H1 (cell line): ENCODE results near the gene HSD17B10. TPM values are rescaled to one million over a fixed set of nuclear protein-coding genes. Genes with fewer than 3 reads are reported as not detected.
A peak's percentile ranks its signal among the peaks of the same experiment; 100 is the strongest.

Experiments used
- CTCF ChIA-PET: fragments of 300-600 bp; sonication (Branson Sonifier 250); formaldehyde crosslinking; loops from one replicate; lab custom pipeline; 2021; ENCODE audit not compliant: partially characterized antibody; lab: Charles Lee
- POLR2A ChIA-PET: fragments of 300-600 bp; sonication (Branson Sonifier 250); formaldehyde crosslinking; loops from one replicate; lab custom pipeline; 2021; ENCODE audit warnings: inconsistent platforms; ENCODE audit not compliant: partially characterized antibody; lab: Charles Lee
- DNase-seq, 2 experiments: peaks; one replicate each; pipeline versions ENCODE4 v3.0.0 to v3.0.0-alpha.2; 2010 to 2022; ENCODE audit warnings: low spot score in 2 of 2, low read depth in 1 of 2, mixed read lengths in 1 of 2
- FAIRE-seq: peaks from 2 replicates; lab custom pipeline; 2011; peaks lifted over from hg19 to GRCh38; lab: Jason Lieb, UNC
- H2AFZ ChIP-seq: 2 replicates; pipeline ENCODE4 v1.8.1; 2012; ENCODE audit warnings: low read length, inconsistent platforms
- H2AK5ac ChIP-seq: 2 replicates; pipeline ENCODE4 v1.6.1; 2013; ENCODE audit warnings: low read depth, low read length
- H2BK120ac ChIP-seq: replicated peaks from 2 replicates; pipeline ENCODE3; 2013; ENCODE audit warnings: low read depth, low read length, inconsistent platforms
- H2BK12ac ChIP-seq: 2 replicates; pipeline ENCODE4 v1.6.1; 2013; ENCODE audit warnings: low read depth, low read length
- H2BK15ac ChIP-seq: 2 replicates; pipeline ENCODE4 v1.6.1; 2013; ENCODE audit warnings: low read length
- H2BK20ac ChIP-seq: 2 replicates; pipeline ENCODE4 v1.6.1; 2013; ENCODE audit warnings: low read length
- H2BK5ac ChIP-seq: 2 replicates; pipeline ENCODE4 v1.6.1; 2013; ENCODE audit warnings: low read depth, low read length
- H3K14ac ChIP-seq: 2 replicates; pipeline ENCODE4 v1.6.1; 2013; ENCODE audit warnings: inconsistent platforms; ENCODE audit not compliant: insufficient read length
- H3K18ac ChIP-seq: 2 replicates; pipeline ENCODE4 v1.6.1; 2013; ENCODE audit warnings: low read length; ENCODE audit errors: extremely low read depth
- H3K23ac ChIP-seq: 2 replicates; pipeline ENCODE4 v1.6.1; 2013; ENCODE audit warnings: inconsistent platforms; ENCODE audit not compliant: insufficient read length
- H3K23me2 ChIP-seq: 2 replicates; pipeline ENCODE4 v1.6.1; 2013; ENCODE audit warnings: low read depth, low read length
- H3K27ac ChIP-seq: 2 replicates; pipeline ENCODE4 v1.6.1; 2011; ENCODE audit warnings: low read depth, low read length, inconsistent platforms
- H3K27me3 ChIP-seq, 4 experiments: replicated peaks in 1 of 4; 1 replicate in 1 of 4; 2 replicates in 3 of 4; pipeline versions ENCODE4 v1.6.1 to v1.8.1; 2011 to 2013; ENCODE audit warnings: low read length in 3 of 4, mild to moderate bottlenecking in 3 of 4, inconsistent platforms in 2 of 4, mixed read lengths in 2 of 4, moderate library complexity in 1 of 4; ENCODE audit not compliant: control insufficient read depth in 3 of 4, insufficient read depth in 3 of 4; ENCODE audit errors: extremely low read depth in 1 of 4
- H3K36me3 ChIP-seq, 4 experiments: 2 replicates each; pipeline versions ENCODE4 v1.6.1 to v1.8.1; 2011 to 2013; ENCODE audit warnings: mild to moderate bottlenecking in 4 of 4, low read length in 3 of 4, moderate library complexity in 2 of 4, control low read depth in 1 of 4, inconsistent platforms in 1 of 4; ENCODE audit not compliant: insufficient read depth in 4 of 4, control insufficient read depth in 2 of 4
- H3K4ac ChIP-seq: replicated peaks from 2 replicates; pipeline ENCODE3; 2013; ENCODE audit warnings: low read length, low read depth, mixed read lengths, inconsistent platforms; ENCODE audit not compliant: insufficient read length
- H3K4me1 ChIP-seq, 4 experiments: replicated peaks in 1 of 4; 1 replicate in 1 of 4; 2 replicates in 3 of 4; pipeline versions ENCODE4 v1.6.1 to v1.8.1; 2011 to 2013; ENCODE audit warnings: low read length in 3 of 4, inconsistent platforms in 2 of 4, mixed read lengths in 1 of 4; ENCODE audit not compliant: insufficient read depth in 4 of 4, control insufficient read depth in 3 of 4
- H3K4me2 ChIP-seq, 2 experiments: 2 replicates each; pipeline versions ENCODE4 v1.6.1 to v1.8.1; 2011 to 2013; ENCODE audit warnings: low read depth in 2 of 2, low read length in 2 of 2, control low read depth in 1 of 2, inconsistent platforms in 1 of 2, mild to moderate bottlenecking in 1 of 2; ENCODE audit not compliant: insufficient read depth in 1 of 2
- H3K4me3 ChIP-seq, 4 experiments: fragments of 200-600, 300-600 bp in 1 of 4; sonication (generic), shearing (Covaris generic), sonication (Bioruptor Twin) in 1 of 4; 2 replicates each; pipeline versions ENCODE4 v1.5.1 to v1.8.1; 2011 to 2016; ENCODE audit warnings: low read length in 4 of 4, low read depth in 3 of 4, control low read depth in 2 of 4, inconsistent platforms in 2 of 4, mild to moderate bottlenecking in 2 of 4, mixed read lengths in 1 of 4, moderate library complexity in 1 of 4; ENCODE audit not compliant: insufficient read depth in 2 of 4; ENCODE audit errors: extremely low read depth in 1 of 4
- H3K56ac ChIP-seq: replicated peaks from 2 replicates; pipeline ENCODE3; 2013; ENCODE audit warnings: low read depth, mild to moderate bottlenecking, mixed read lengths, low read length, inconsistent platforms; ENCODE audit not compliant: insufficient read length
- H3K79me1 ChIP-seq: 2 replicates; pipeline ENCODE4 v1.6.1; 2013; ENCODE audit warnings: low read depth, low read length, control low read depth
- H3K79me2 ChIP-seq, 2 experiments: 2 replicates each; pipeline versions ENCODE4 v1.6.1 to v1.8.1; 2012 to 2013; ENCODE audit warnings: low read length in 2 of 2, mild to moderate bottlenecking in 2 of 2, inconsistent platforms in 1 of 2; ENCODE audit not compliant: insufficient read depth in 2 of 2, control insufficient read depth in 1 of 2
- H3K9ac ChIP-seq, 4 experiments: replicated peaks in 1 of 4; 1 replicate in 1 of 4; 2 replicates in 3 of 4; pipeline versions ENCODE4 v1.6.1 to v1.8.1; 2011 to 2013; ENCODE audit warnings: low read depth in 3 of 4, low read length in 3 of 4, control low read depth in 2 of 4, mild to moderate bottlenecking in 2 of 4, moderate library complexity in 2 of 4, inconsistent platforms in 1 of 4; ENCODE audit errors: extremely low read depth in 1 of 4
- H3K9me3 ChIP-seq, 2 experiments: 2 replicates each; pipeline versions ENCODE4 v1.6.1 to v1.8.1; 2012 to 2013; ENCODE audit warnings: mild to moderate bottlenecking in 2 of 2, moderate library complexity in 2 of 2, control low read depth in 1 of 2, inconsistent platforms in 1 of 2, low read depth in 1 of 2, low read length in 1 of 2, mixed read lengths in 1 of 2; ENCODE audit not compliant: insufficient read depth in 2 of 2
- H4K20me1 ChIP-seq, 2 experiments: replicated peaks in 1 of 2; 2 replicates each; pipeline versions ENCODE3 to v1.8.1; 2011 to 2013; ENCODE audit warnings: inconsistent platforms in 2 of 2, low read length in 2 of 2, mild to moderate bottlenecking in 1 of 2; ENCODE audit not compliant: insufficient read depth in 2 of 2, control insufficient read depth in 1 of 2
- H4K5ac ChIP-seq: 2 replicates; pipeline ENCODE4 v1.6.1; 2013; ENCODE audit warnings: low read length, low read depth, mixed read lengths, inconsistent platforms; ENCODE audit not compliant: insufficient read length
- H4K8ac ChIP-seq: 2 replicates; pipeline ENCODE4 v1.8.0; 2013; ENCODE audit warnings: mild to moderate bottlenecking, moderate library complexity, low read length, inconsistent platforms; ENCODE audit not compliant: insufficient read depth; ENCODE audit errors: extremely low read depth
- H4K91ac ChIP-seq: replicated peaks from 2 replicates; pipeline ENCODE3; 2013; ENCODE audit warnings: low read length, mixed read lengths, inconsistent platforms; ENCODE audit not compliant: insufficient read length
- CTCF ChIP-seq, 3 experiments: IDR thresholded peaks; 1 replicate in 2 of 3; 2 replicates in 1 of 3; pipeline versions ENCODE4 v1.5.1 to v1.6.1; 2011; ENCODE audit warnings: low read length in 3 of 3, mild to moderate bottlenecking in 3 of 3, inconsistent platforms in 2 of 3, low read depth in 1 of 3, moderate library complexity in 1 of 3; ENCODE audit not compliant: insufficient read depth in 1 of 3; ENCODE audit errors: control extremely low read depth in 1 of 3
- JUND ChIP-seq: IDR thresholded peaks from 2 replicates; pipeline ENCODE4 v1.6.1; 2011; ENCODE audit warnings: mild to moderate bottlenecking, improper control_type of control experiment, low read length
- RAD21 ChIP-seq, 2 experiments: IDR thresholded peaks in 1 of 2; conservative IDR thresholded peaks in 1 of 2; 2 replicates each; pipeline ENCODE4 v1.6.1; 2011; ENCODE audit warnings: low read depth in 2 of 2, low read length in 2 of 2, improper control_type of control experiment in 1 of 2, inconsistent platforms in 1 of 2, mild to moderate bottlenecking in 1 of 2, moderate library complexity in 1 of 2
- WGBS, 2 experiments: shearing (Covaris generic) in 1 of 2; methylation state at CpG; one replicate each; pipeline versions ENCODE4 v1.1.6 to v1.1.7; 2013 to 2015; ENCODE audit warnings: low lambda C conversion rate in 2 of 2, mixed read lengths in 2 of 2, inconsistent platforms in 1 of 2, low coverage in 1 of 2, missing lambda C conversion rate in 1 of 2; ENCODE audit not compliant: insufficient replicate concordance in 2 of 2, insufficient coverage in 1 of 2, insufficient read length in 1 of 2; ENCODE audit errors: extremely low coverage in 1 of 2, missing lambda C conversion rate in 1 of 2; 5-methylcytosine and 5-hydroxymethylcytosine counted together
- polyA plus RNA-seq, 7 experiments: library from polyadenylated mRNA; depleted of rRNA in 3 of 7; stranded (reverse) in 5 of 7; unstranded in 2 of 7; fragments of >200 nt in 5 of 7; fragments of 200-250 nt in 2 of 7; gene quantifications; 1 replicate in 5 of 7; 2 replicates in 1 of 7; 4 replicates in 1 of 7; pipeline versions ENCODE4 v1.2.1 to v1.2.3, GENCODE V29; 2011 to 2013; ENCODE audit warnings: missing spikeins in 2 of 7, mixed read lengths in 2 of 7
- total RNA-seq: library from RNA; stranded (reverse); fragmentation: NEBNext Ultra II Directional; extraction: Animal tissue kit (Norgen Biotek cat#: 25700); gene quantifications from 2 replicates; pipeline ENCODE4 v1.2.1, GENCODE V29; 2021

Gene HSD17B10
- total and polyA plus RNA-seq, 2 of the 8 experiments (the other 6 are each of a cell fraction or from before 2014, with no cell fraction given) = 114 to 236 TPM

- H3K9ac ChIP-seq = no peak overlapping the region
- H3K4ac ChIP-seq = no peak overlapping the region
- H3K9me3 ChIP-seq = no peaks in the 10 kb centered on the region
- H3K36me3 ChIP-seq = no peaks in the 10 kb centered on the region
- FAIRE-seq = no peak
- no peak overlapping the region for H2BK120ac ChIP-seq
- H3K18ac ChIP-seq = no peak overlapping the region
- H3K4me1 ChIP-seq = no peaks in the 10 kb centered on the region
- no peak overlapping the region for H2BK15ac ChIP-seq
- no peak overlapping the region for H3K23ac ChIP-seq
- H3K56ac ChIP-seq = no peak overlapping the region
- CTCF ChIA-PET = interaction anchor here (0.7 to 2.2 kb wide), 5 partner anchors 8 to 141 kb away, joined by 3 to 14 read pairs (median 5); no protein-coding TSS in a partner anchor
- H4K5ac ChIP-seq = no peak overlapping the region
- POLR2A ChIA-PET = no interaction called here
- H3K79me1 ChIP-seq = no peaks in the 10 kb centered on the region
- H3K14ac ChIP-seq = no peak overlapping the region
- H3K27me3 ChIP-seq = no peaks in the 10 kb centered on the region
- H2BK5ac ChIP-seq = no peak overlapping the region
- no peak overlapping the region for H2AK5ac ChIP-seq
- no peaks in the 10 kb centered on the region for H3K23me2 ChIP-seq
- no peak overlapping the region for H4K8ac ChIP-seq
- H4K20me1 ChIP-seq = no peaks in the 10 kb centered on the region
- no peak overlapping the region for H4K91ac ChIP-seq
- 79% methylated on average over 5 of the region's 5 CpGs; no CpG with 5 or more reads in 1 of the 2 experiments for WGBS, 2 experiments
- H2AFZ ChIP-seq = no peak overlapping the region
- TF ChIP-seq RAD21 (IDR thresholded peaks at IDR 0.05 in 1 of 2, conservative IDR thresholded peaks at IDR 0.05 in 1 of 2; ENCODE audit: low read depth in 2 of 2, low read length in 2 of 2) = peak; percentile 11 to 17; a peak in 1 of 4 replicates
- TF ChIP-seq CTCF (IDR thresholded peaks at IDR 0.05; ENCODE audit: control extremely low read depth in 1 of 3, insufficient read depth in 1 of 3, low read depth in 1 of 3, low read length in 3 of 3) = peak in 1 of 3 experiments; percentile 10; a peak in 1 of 4 replicates
- no peak for TF ChIP-seq JUND
- TF ChIP-seq, all 59 proteins: peak for 2
- Histone ChIP-seq H2BK20ac (no peak overlapping the region), H2BK12ac (no peak overlapping the region), H3K4me2 (no peak overlapping the region), H3K4me3 (no peak overlapping the region), H3K27ac (no peak overlapping the region), H3K79me2 (no peaks in the 10 kb centered on the region)
- no peak for DNase-seq
Observed at GRCh38 chrX:53458082-53458481, 23.9 kb upstream of the HSD17B10 start.
